ENCODE results near the gene PLA2G12B.

Gene PLA2G12B

GRCh38 chr10:72953687-72954086 lies 919 bp downstream of the PLA2G12B start:
- Histone ChIP-seq H3K9ac (ENCODE audit: low read length) (no peak overlapping the region), H3F3A (ENCODE audit: insufficient read depth) (no peaks in the 10 kb centered on the region), H3K79me2 (ENCODE audit: insufficient read depth, low read length) (no peaks in the 10 kb centered on the region), H3K27me3 (ENCODE audit: low read length) (no peaks in the 10 kb centered on the region), H3K4me2 (ENCODE audit: low read depth, low read length, poor library complexity, severe bottlenecking) (no peak overlapping the region), H3K27ac (ENCODE audit: low read depth, low read length) (no peak overlapping the region), H2AFZ (ENCODE audit: low read depth, low read length, severe bottlenecking) (no peak overlapping the region), H3K4me3 (ENCODE audit: insufficient read depth, low read length, poor library complexity, severe bottlenecking) (no peak overlapping the region), H3K36me3 (ENCODE audit: low read length) (no peaks in the 10 kb centered on the region), H4K20me1 (ENCODE audit: low read depth, low read length) (no peaks in the 10 kb centered on the region), H3K9me3 (ENCODE audit: insufficient read depth, low read length) (no peaks in the 10 kb centered on the region), H3K9me2 (replicated peaks; ENCODE audit: insufficient read depth, low read length) (no peaks in the 10 kb centered on the region)
- no peak for TF ChIP-seq EZH2phosphoT487 (conservative IDR thresholded peaks at IDR 0.05; ENCODE audit: low read length)
- no peak for TF ChIP-seq CTCF (IDR thresholded peaks at IDR 0.05; ENCODE audit: insufficient read depth, low read length, poor library complexity, severe bottlenecking)

- no peak overlapping the region for H3K9ac ChIP-seq (ENCODE audit: low read length)
- H4K20me1 ChIP-seq (ENCODE audit: low read depth, low read length) = no peaks in the 10 kb centered on the region
- no peaks in the 10 kb centered on the region for H3F3A ChIP-seq (ENCODE audit: insufficient read depth)
- no peaks in the 10 kb centered on the region for H3K9me3 ChIP-seq (ENCODE audit: insufficient read depth, low read length)
- no peaks in the 10 kb centered on the region for H3K36me3 ChIP-seq (ENCODE audit: low read length)
- H3K4me3 ChIP-seq (ENCODE audit: insufficient read depth, low read length, poor library complexity, severe bottlenecking) = no peak overlapping the region
- no peak overlapping the region for H3K4me2 ChIP-seq (ENCODE audit: low read depth, low read length, poor library complexity, severe bottlenecking)
- no peaks in the 10 kb centered on the region for H3K79me2 ChIP-seq (ENCODE audit: insufficient read depth, low read length)
- H2AFZ ChIP-seq (ENCODE audit: low read depth, low read length, severe bottlenecking) = no peak overlapping the region
- no peak overlapping the region for H3K27ac ChIP-seq (ENCODE audit: low read depth, low read length)
- H3K27me3 ChIP-seq (ENCODE audit: low read length) = no peaks in the 10 kb centered on the region
- no peak for TF ChIP-seq CTCF (IDR thresholded peaks at IDR 0.05; ENCODE audit: insufficient read depth, low read length, poor library complexity, severe bottlenecking)
- TF ChIP-seq EZH2phosphoT487 (conservative IDR thresholded peaks at IDR 0.05; ENCODE audit: low read length) = no peak
- no peaks in the 10 kb centered on the region for H3K9me2 ChIP-seq (replicated peaks; ENCODE audit: insufficient read depth, low read length)
Measured at GRCh38 chr10:72952642-72953158, 1.9 kb downstream of the PLA2G12B start.

GRCh38 chr10:72952189-72952588 lies 2.4 kb downstream of the PLA2G12B start:
- TF ChIP-seq CTCF (IDR thresholded peaks at IDR 0.05; ENCODE audit: insufficient read depth, low read length, poor library complexity, severe bottlenecking) = no peak
- no peak for TF ChIP-seq EZH2phosphoT487 (conservative IDR thresholded peaks at IDR 0.05; ENCODE audit: low read length)
- Histone ChIP-seq H3K4me3 (ENCODE audit: insufficient read depth, low read length, poor library complexity, severe bottlenecking) (no peak overlapping the region), H3K27me3 (ENCODE audit: low read length) (no peaks in the 10 kb centered on the region), H3K9me2 (replicated peaks; ENCODE audit: insufficient read depth, low read length) (no peaks in the 10 kb centered on the region), H3K9ac (ENCODE audit: low read length) (no peak overlapping the region), H4K20me1 (ENCODE audit: low read depth, low read length) (no peaks in the 10 kb centered on the region), H2AFZ (ENCODE audit: low read depth, low read length, severe bottlenecking) (no peak overlapping the region), H3K9me3 (ENCODE audit: insufficient read depth, low read length) (no peaks in the 10 kb centered on the region), H3K79me2 (ENCODE audit: insufficient read depth, low read length) (no peaks in the 10 kb centered on the region), H3K27ac (ENCODE audit: low read depth, low read length) (no peak overlapping the region), H3F3A (ENCODE audit: insufficient read depth) (no peaks in the 10 kb centered on the region), H3K36me3 (ENCODE audit: low read length) (no peaks in the 10 kb centered on the region), H3K4me2 (ENCODE audit: low read depth, low read length, poor library complexity, severe bottlenecking) (no peak overlapping the region)

All from SU-DHL-6 (cell line).